Fibroblast of the conjunctiva (primary cell): ENCODE measurements around the gene NKAIN1.

Experiments used
- DNase-seq: peaks from one replicate; pipeline ENCODE4 v3.0.0-alpha.2; 2010; ENCODE audit warnings: low read depth

The NKAIN1 gene

GRCh38 chr1:31232689-31233088, 7.0 kb downstream of the NKAIN1 start:
- DNase-seq: no peak

- no peak for DNase-seq
These were observed 7.9 kb downstream of the NKAIN1 start for GRCh38 chr1:31231802-31232201.

GRCh38 chr1:31230378-31230777, 9.3 kb downstream of the NKAIN1 start:
- no peak for DNase-seq

- DNase-seq: no peak
These were observed 10.7 kb downstream of the NKAIN1 start for GRCh38 chr1:31228986-31229385.

GRCh38 chr1:31227891-31228568, 11.7 kb downstream of the NKAIN1 start:
- no peak for DNase-seq

DNA sequence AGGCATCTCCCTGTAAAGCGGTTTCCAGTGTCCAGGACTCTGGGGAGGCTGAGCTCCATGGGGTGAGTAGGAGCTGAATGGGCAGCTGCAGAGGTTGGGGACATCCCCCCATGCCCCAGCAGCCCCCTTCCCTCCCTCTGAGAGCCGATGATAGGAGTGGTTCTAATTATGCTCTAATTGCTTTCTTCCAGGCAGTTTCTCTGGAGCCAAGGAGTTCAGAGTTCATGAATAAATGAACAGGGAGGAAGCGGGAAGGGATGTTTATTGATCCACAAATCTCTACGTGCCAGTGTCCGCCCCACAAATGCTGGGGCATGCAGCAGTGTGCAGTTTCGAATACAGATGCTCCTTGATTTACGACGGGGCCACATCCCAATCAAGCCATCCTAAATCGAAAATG, 15.6 kb downstream of the NKAIN1 start:
- DNase-seq: no peak

DNA sequence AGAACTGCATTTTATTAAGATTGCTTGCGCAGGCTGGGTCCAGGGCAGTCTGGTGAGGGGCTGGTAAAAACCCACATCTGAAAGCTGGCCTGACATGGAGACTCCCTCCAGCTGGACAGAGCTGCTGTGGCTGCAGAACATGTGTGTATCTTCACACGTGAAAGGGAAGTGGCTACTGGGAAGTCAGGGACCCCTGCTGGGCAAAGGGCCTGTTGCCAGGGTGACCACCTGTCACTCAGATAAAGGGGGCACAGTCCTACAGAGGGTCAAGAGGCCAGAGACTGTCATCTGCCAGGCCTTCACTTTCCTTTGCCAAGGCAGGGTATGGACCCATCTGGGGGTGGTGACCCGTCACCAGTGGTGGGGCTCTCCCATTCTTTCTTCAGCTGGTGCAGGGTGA, 17.5 kb downstream of the NKAIN1 start:
- DNase-seq: no peak

GRCh38 chr1:31221072-31221471, 18.6 kb downstream of the NKAIN1 start:
- DNase-seq: no peak

DNA sequence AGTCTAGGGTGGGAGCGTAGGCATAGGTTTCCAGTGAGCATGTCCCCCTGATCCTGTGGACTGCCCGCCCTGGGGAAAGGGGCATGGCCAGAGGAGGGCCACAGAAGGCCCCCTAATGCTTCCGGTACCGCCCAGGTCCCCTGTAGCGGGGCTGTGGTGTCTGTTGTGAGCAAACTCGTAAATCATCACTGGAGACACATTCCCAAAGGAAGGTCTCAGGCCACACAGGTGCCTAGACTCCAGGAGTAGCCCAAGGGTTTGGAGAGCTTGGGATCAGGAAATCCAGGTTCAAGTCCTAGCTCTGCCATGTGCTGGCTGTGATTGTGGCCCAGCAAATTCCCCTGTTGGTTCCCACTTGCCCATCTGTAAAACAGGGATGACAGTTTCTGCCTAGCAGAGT, 20.2 kb downstream of the NKAIN1 start:
- DNase-seq: no peak

GRCh38 chr1:31218705-31219104, 21.0 kb downstream of the NKAIN1 start:
- DNase-seq: no peak

DNA sequence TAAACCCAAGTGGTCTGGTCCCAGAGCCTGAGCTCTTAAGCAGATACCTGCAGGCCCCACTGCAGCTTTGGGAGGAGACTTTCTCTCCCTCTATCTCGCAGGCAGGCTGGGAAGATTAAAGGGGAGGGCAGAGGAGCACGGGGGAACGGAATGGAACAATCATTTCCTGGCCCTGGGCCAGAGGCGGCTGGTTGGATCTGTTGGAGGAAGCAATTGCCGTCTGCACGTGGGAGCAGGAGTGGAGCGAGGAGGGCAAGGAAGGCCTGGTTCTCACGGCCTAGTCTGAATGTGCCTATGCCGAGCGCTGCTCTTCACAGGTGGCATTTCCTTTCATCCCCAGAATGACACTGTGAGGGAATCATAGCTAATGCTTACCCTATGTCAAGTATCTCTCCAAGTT, 23.7 kb downstream of the NKAIN1 start:
- DNase-seq: peak; percentile 3

DNA sequence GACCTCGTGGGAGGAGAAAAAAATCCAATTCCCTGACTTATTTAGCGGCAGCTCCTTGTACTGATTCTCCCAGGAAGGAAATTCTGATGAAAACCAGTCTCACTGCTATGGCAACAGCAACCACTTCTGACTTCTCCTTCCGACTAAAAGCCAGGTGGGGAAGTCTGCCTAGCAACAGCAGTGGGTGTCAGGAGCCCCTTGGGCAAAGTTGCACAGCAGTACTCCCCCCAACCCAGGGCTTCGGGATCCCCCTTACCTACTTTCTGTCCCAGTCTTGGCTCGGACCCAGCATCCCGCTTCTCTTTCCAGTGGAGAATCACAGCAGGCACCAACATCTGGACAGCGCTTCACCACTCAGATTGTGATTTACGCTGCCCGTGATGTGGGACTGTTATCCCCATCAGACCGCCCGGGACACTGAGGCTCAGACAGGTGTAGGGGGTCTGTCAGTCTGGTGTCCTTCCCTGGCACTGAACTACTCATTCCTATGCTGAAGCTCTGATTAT, 24.6 kb downstream of the NKAIN1 start:
- DNase-seq: no peak

DNA sequence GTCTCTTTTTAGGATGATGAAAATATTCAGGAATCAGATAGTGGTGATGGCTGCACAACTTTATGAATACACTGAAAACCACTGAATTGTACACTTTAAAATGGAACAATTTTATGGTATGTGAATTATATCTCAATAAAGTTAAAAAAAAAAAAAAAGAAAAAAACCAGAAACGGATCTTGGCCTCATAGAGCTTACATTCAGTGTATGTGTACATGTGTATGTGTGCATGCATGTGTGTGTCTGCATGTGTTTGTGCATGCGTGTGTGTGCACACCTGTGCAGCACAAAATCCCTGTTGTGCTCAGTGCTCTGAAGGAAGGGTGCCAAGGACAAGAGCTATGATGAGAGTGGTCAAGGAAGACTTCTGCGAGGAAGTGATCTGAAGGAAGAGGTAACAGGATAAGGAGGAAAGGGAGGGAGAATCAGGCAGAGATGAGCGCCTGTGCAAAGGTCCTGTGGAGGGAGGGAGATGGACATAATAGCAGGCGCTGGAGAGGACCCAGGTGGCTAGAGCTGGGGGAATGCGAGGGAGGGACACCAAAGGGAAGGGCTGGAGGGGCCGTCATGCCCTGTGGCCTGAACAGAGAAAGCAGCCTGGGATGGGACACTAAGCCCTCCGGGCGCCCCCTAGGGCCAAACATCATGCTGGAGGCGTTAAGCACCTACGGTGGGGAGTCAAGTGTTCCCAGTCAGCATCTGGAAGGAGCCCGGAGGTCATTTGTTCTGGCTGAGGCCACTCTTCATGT, 25.2 kb downstream of the NKAIN1 start:
- no peak for DNase-seq

DNA sequence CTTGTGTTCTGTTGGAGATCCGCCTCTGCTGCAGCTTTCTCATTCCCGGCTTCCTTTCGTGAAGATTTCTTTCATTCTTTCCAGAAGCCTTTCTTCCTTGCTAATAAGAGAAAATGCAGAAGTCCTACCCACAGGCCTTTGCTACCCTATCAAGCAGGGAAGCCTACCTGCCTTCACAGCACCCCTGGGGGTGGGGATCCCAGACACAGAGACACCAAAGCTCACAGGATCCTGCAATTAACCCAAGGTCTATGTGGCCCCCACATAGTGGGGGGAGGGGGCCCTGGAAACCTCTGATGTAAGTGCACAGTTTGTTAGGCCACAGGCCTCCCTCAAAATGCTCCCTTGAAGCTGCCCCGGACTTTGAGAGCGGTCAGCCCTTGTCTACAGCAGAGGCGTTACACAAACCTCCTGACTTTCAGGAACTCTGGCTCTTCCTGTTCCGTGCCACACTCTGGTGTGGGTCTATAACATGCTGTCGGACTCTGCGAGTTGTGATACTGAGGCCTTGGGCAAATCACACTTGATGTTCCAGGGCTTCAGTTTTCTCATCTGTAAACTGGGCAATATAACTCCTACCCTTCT, 31.2 kb downstream of the NKAIN1 start:
- no peak for DNase-seq

DNA sequence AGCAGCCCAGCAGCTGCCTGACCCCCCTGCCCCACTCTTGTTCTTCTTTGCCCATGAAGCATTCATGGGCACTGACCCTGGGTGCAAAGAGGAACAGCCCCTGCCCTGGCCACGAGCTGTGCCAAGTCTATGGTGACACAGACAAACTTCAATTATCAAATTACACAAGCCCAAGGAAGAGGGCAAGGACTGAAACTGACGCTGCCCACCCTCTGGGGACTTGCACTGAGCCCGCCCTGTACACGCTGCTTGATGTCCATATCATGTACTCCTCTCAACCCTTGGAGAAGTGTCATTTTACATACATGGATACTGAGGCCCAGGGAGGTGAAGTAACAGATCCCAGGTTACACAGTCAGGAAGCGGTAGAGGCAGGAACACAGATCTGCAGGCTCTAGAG, 32.1 kb downstream of the NKAIN1 start:
- no peak for DNase-seq

DNA sequence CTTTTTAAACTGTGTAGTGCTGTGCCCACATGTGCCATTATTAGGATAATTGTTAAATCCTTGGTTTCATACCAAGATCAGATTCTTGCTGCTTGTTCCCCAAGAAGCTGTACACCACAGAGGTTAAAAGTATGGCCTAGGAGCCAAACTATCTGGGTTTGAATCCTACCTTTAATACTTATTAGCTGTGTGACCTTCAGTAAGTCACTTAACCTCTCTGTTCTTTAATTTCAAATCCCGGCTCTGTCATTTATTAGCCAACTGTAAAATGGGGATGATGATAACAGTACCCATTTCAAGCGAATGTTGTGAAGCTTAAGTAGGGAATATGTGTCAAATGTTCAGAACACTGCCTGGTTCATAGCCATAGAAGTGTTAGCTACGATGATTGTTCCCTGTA, 32.6 kb downstream of the NKAIN1 start:
- DNase-seq: no peak

DNA sequence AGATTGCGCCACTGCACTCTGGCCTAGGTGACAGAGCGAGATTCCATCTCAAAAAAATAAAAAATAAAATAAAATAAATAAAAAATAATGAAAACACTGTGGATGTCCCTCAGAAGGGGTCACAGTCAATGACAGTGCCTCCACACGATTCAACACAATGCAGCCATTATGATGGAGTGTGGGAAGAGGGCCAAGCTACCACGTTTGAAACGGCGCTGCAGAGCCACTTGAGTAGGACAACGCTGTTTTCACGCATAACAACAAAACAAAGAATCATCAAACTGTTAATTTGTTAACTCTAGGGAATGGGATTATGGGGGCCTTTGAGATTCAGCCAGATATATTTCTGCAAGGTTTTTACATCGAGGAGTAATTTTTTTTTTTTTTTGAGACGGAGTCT, 36.5 kb downstream of the NKAIN1 start:
- DNase-seq: no peak

GRCh38 chr1:31201931-31202360, 37.7 kb downstream of the NKAIN1 start:
- no peak for DNase-seq

DNA sequence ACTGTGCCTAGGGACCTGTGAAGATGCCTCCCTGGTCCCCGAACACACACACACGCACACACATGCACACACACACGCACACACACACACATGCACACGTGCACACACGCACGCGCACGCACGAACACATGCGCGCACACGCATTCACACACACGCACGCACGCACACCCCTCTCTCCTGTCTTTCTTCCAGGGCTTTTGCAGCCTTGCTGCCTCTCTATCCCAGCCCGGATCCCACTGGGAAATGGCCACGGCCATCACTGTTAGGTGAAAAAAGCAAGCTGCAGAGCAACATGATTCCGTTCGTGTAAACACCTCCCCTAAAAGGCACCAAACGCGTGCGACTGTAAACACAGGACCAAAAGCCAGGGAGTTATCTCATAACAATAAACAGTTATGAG, 39.7 kb downstream of the NKAIN1 start:
- no peak for DNase-seq

- no peak for DNase-seq
These were observed 40.4 kb downstream of the NKAIN1 start for GRCh38 chr1:31199236-31199790.

- no peak for DNase-seq
These were observed 41.1 kb downstream of the NKAIN1 start for GRCh38 chr1:31198600-31198999.

- DNase-seq: no peak
These were observed 41.5 kb downstream of the NKAIN1 start for GRCh38 chr1:31198150-31198549.

DNA sequence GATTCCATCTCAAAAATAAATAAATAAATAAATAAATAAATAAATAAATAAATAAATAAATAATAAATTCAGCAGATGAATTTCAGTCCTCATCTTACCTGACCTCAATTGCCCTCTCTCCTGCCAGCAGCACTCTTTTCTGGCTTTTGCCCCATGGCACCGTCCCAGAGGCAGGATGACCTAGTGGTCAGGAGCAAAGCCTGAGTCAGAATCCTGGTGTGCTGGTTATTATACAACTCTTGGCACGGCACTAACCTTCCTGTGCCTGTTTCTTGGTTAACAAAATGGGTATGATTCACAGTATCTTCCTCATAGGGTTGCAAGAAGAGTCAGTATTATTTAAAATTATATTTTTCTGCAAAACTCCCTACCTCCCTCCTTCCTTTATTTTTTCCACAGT, 43.0 kb downstream of the NKAIN1 start:
- no peak for DNase-seq
